Stomach smooth muscle (tissue), 2 donors: ENCODE results near the gene VOPP1.

Experiments
- H3K27ac ChIP-seq: one replicate; pipeline ENCODE4 v1.7.0; 2013; ENCODE audit warnings: mild to moderate bottlenecking, low read length, inconsistent platforms
- H3K27me3 ChIP-seq, 2 donors: one replicate each; pipeline ENCODE4 v1.7.0; 2013; ENCODE audit warnings: low read length in 2 of 2; ENCODE audit not compliant: insufficient read depth in 2 of 2, control insufficient read depth in 1 of 2
- H3K36me3 ChIP-seq, 2 donors: one replicate each; pipeline ENCODE4 v1.7.0; 2013; ENCODE audit warnings: low read length in 2 of 2; ENCODE audit not compliant: control insufficient read depth in 2 of 2, insufficient read depth in 2 of 2
- H3K4me1 ChIP-seq: one replicate; pipeline ENCODE4 v1.7.0; 2013; ENCODE audit warnings: low read length; ENCODE audit not compliant: control insufficient read depth, insufficient read depth
- H3K4me3 ChIP-seq, 2 donors: one replicate each; pipeline ENCODE4 v1.7.0; 2013; ENCODE audit warnings: low read length in 2 of 2
- H3K9ac ChIP-seq, 2 donors: one replicate each; pipeline ENCODE4 v1.7.0; 2013; ENCODE audit warnings: low read length in 2 of 2, mild to moderate bottlenecking in 1 of 2
- H3K9me3 ChIP-seq, 2 donors: one replicate each; pipeline ENCODE4 v1.7.0; 2013; ENCODE audit warnings: low read length in 2 of 2; ENCODE audit not compliant: control insufficient read depth in 2 of 2
- donor health status: healthy.
- donor health status: Pancreatic carcinoma.

VOPP1 gene

DNA sequence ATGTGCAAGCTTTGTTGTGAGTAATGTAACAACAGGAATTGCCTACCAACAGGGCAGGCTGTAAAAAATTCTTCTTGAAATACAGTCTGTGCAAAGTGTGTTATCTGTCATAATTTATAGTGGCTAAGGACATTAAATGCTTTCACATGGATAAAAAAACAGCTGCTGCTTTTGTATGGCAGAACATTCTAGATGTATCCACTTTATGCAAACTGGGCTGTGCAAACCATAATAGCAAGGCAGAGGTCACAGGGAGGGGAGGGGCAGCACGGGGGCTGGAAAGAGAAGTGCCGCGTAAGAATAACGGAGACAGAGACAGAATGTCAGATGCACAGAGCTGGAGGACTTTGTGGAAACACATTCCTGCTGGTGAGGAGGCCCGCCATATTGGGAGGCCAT, 86.1 kb downstream of the VOPP1 start:
- peaks cover 9 to 14% of the 10 kb centered on the region in 2 donors for H3K36me3 ChIP-seq
- H3K27me3 ChIP-seq: no peaks in the 10 kb centered on the region
- no peaks in the 10 kb centered on the region for H3K9me3 ChIP-seq
- H3K27ac ChIP-seq: no peak overlapping the region
- no peaks in the 10 kb centered on the region for H3K4me1 ChIP-seq
- H3K9ac ChIP-seq: no peak overlapping the region
- no peak overlapping the region for H3K4me3 ChIP-seq

DNA sequence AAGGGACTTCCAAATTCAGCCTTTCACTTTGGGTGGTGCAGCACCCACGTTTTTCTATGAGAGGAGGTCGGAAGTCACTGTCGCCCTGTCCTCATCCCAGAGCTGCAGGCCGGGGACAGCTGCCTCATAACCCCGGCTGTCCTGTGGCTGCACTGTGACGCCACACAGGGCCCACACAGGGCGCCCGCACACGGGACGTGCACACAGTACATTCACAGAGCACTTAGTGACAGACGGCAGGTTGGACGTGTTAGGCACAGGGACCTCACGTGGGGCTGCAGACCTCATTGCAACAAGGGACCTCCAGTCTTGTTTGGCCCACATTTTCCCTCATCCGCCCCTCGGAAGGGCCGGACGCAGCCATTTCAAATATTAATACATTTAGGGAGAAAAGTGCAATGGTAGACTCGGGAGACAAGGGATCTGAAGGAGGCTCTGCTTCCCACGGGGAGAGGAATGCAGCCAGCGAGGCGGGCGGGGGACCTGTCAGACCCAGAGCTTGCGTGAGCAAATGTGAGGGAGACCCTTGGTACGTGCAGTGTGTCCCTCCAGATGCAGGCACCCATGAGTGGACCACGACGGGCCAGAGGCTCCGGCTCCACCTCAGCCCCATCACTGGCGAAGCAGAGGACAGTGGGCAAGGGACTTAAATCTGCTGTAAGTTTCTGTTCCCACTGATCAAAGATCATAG, 86.7 kb downstream of the VOPP1 start:
- H3K36me3 ChIP-seq: peaks cover 9 to 14% of the 10 kb centered on the region in 2 donors

GRCh38 chr7:55484834-55485233, 87.5 kb downstream of the VOPP1 start:
- H3K4me1 ChIP-seq: no peaks in the 10 kb centered on the region
- no peak overlapping the region for H3K27ac ChIP-seq
- no peak overlapping the region for H3K9ac ChIP-seq
- no peak overlapping the region for H3K4me3 ChIP-seq
- H3K9me3 ChIP-seq: no peaks in the 10 kb centered on the region
- H3K36me3 ChIP-seq: peaks cover 9 to 10% of the 10 kb centered on the region in 2 donors
- H3K27me3 ChIP-seq: no peaks in the 10 kb centered on the region

More for the DNA sequence above, 86.7 kb downstream of the VOPP1 start:
- Histone ChIP-seq H3K9me3 (no peaks in the 10 kb centered on the region), H3K27ac (no peak overlapping the region), H3K9ac (no peak overlapping the region), H3K4me3 (no peak overlapping the region), H3K27me3 (no peaks in the 10 kb centered on the region), H3K4me1 (no peaks in the 10 kb centered on the region)

DNA sequence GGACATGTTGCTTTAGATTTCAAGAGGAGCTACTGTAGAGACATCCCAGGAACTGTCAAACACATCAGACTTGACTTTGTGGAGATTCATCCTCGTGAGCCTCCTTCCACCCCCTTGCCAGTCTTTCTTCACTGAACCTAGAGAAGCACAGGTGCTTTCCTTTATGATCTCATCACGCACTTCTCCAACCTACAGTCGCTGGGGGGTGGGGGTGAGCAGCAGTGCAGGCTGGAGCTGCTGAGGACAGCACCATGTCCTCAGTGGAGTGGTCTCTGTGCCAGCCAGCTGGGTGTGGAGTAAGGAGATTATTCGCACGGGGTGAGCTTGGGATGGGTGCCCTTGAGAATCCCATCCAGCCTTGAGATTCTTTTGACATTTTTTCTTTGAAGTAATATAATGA, 88.1 kb downstream of the VOPP1 start:
- H3K4me3 ChIP-seq: no peak overlapping the region
- no peaks in the 10 kb centered on the region for H3K27me3 ChIP-seq
- no peak overlapping the region for H3K27ac ChIP-seq
- H3K9ac ChIP-seq: no peak overlapping the region
- no peaks in the 10 kb centered on the region for H3K9me3 ChIP-seq
- H3K36me3 ChIP-seq: peaks cover 4 to 5% of the 10 kb centered on the region in 2 donors
- H3K4me1 ChIP-seq: no peaks in the 10 kb centered on the region

DNA sequence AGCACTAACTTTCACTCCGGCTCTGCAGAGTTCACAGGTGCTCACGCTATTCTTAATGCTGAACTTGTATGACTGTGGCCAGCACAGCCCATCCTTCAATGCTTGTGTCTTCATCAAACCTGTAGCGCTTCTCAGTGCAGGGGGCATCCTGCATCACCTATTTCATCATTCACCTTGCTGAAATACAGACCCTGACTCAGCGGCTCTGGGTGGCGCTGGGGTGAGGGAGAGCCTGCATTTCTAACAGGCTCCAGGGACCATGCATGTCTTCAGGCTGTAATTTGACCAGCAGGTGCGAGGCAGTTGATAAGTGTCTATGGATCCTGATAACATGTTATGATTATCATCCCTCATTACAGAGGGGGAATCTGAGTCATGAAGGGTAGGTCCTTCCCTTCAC, 89.3 kb downstream of the VOPP1 start:
- no peaks in the 10 kb centered on the region for H3K4me1 ChIP-seq
- H3K27ac ChIP-seq: no peak overlapping the region
- no peak overlapping the region for H3K9ac ChIP-seq
- no peaks in the 10 kb centered on the region for H3K27me3 ChIP-seq
- no peaks in the 10 kb centered on the region for H3K9me3 ChIP-seq
- no peak overlapping the region for H3K4me3 ChIP-seq
- peaks cover 0 to 4% of the 10 kb centered on the region in 2 donors for H3K36me3 ChIP-seq

- Histone ChIP-seq H3K27me3 (no peaks in the 10 kb centered on the region), H3K9me3 (no peaks in the 10 kb centered on the region), H3K4me1 (no peaks in the 10 kb centered on the region), H3K27ac (no peak overlapping the region), H3K4me3 (no peak overlapping the region), H3K36me3 (peaks cover 0 to 4% of the 10 kb centered on the region in 2 donors), H3K9ac (no peak overlapping the region)
These were observed 91.1 kb downstream of the VOPP1 start for GRCh38 chr7:55481155-55481554.

DNA sequence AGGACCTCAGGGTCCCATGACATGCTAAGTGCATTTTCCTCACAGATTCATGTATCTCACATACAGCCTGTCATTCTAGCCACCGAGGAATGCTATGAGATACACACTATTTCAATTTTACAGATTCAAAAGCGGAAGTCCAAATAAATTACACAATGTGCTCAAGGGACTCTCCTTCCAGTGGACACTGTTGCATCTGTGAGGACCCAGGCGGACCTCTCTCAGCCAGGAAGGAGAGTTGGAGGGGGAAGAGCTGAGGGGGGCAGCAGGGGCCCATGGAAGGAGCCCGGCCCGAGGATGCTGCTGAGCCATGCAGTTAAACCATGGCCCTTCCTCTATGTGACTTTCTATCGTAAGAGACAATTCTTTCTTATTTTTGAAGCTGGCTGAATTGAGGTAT, 93.6 kb downstream of the VOPP1 start:
- Histone ChIP-seq H3K9ac (no peak overlapping the region), H3K4me1 (no peaks in the 10 kb centered on the region), H3K36me3 (peaks cover 0 to under 1% of the 10 kb centered on the region in 2 donors), H3K27me3 (no peaks in the 10 kb centered on the region), H3K9me3 (no peaks in the 10 kb centered on the region), H3K27ac (no peak overlapping the region), H3K4me3 (no peak overlapping the region)

DNA sequence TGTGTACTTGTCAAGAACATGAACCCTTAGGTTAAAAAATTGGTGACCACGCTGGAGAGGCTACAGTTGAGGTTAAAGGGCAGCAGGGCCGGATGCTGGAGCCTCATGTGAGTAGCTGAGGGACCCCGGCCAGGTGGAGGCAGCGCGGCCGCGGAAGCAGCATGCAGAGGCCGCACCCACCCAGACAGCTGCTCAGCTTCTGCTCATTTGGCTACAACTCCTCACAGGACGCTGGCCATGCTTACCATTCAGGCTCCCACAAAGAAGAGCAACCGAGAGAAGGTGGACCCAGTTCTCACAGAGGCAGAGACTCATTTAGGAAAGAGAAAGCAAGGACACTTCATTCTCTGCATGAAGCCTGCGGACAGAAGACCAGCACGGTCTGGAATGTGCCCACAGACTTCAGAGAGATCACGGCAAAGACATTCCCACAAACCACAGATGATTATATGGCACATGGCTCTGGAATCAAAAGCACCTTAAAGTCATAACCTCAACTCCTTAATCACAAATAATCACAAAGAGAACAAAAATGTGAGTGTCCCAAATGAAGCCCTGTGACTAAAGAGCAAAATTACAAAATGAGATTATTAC, 94.4 kb downstream of the VOPP1 start:
- Histone ChIP-seq H3K4me3 (no peak overlapping the region), H3K36me3 (peaks cover 0 to 5% of the 10 kb centered on the region in 2 donors), H3K9ac (no peak overlapping the region), H3K27me3 (no peaks in the 10 kb centered on the region), H3K9me3 (no peaks in the 10 kb centered on the region), H3K4me1 (no peaks in the 10 kb centered on the region), H3K27ac (no peak overlapping the region)

GRCh38 chr7:55476852-55477780, 95.2 kb downstream of the VOPP1 start:
- Histone ChIP-seq H3K9me3 (no peaks in the 10 kb centered on the region), H3K27ac (no peak overlapping the region), H3K9ac (no peak overlapping the region), H3K4me3 (no peak overlapping the region), H3K27me3 (no peaks in the 10 kb centered on the region), H3K36me3 (peaks cover 0 to 5% of the 10 kb centered on the region in 2 donors), H3K4me1 (no peaks in the 10 kb centered on the region)

GRCh38 chr7:55475855-55476803, 96.2 kb downstream of the VOPP1 start:
- Histone ChIP-seq H3K9ac (no peak overlapping the region), H3K36me3 (peaks cover 0 to 5% of the 10 kb centered on the region in 2 donors), H3K4me1 (no peaks in the 10 kb centered on the region), H3K4me3 (no peak overlapping the region), H3K27me3 (no peaks in the 10 kb centered on the region), H3K27ac (no peak overlapping the region), H3K9me3 (no peaks in the 10 kb centered on the region)
